KBM-7 (cell line): ENCODE measurements around the gene IGF2BP2.

ENCODE experiments used
- DNase-seq: peaks from one replicate; pipeline ENCODE4 v3.0.0-alpha.2; 2015
- in situ Hi-C: fragments of 300-500 bp; cut with MboI; formaldehyde crosslinking; loops from 2 replicates; pipeline ENCODE4 v1.14.3; 2020; ENCODE audit warnings: low sequenced_read_pairs, low pct_unique_long_range_greater_than_20kb, mixed read lengths

Gene IGF2BP2

GRCh38 chr3:185631508-185632206 lies 193.2 kb downstream of the IGF2BP2 start:
- in situ Hi-C loops, result no loop called here

GRCh38 chr3:185631108-185631507 lies 193.7 kb downstream of the IGF2BP2 start:
- no peak for DNase-seq
- in situ Hi-C loops, result no loop called here

More at GRCh38 chr3:185631508-185632206, 193.2 kb downstream of the IGF2BP2 start:
- no peak for DNase-seq

- in situ Hi-C loops, result no loop called here
- DNase-seq, result no peak
These were observed 194.6 kb downstream of the IGF2BP2 start for GRCh38 chr3:185630182-185630622.

GRCh38 chr3:185629554-185630181 lies 195.2 kb downstream of the IGF2BP2 start:
- no peak for DNase-seq
- in situ Hi-C loops, result no loop called here

GRCh38 chr3:185625784-185626183 lies 199.1 kb downstream of the IGF2BP2 start:
- in situ Hi-C loops, result no loop called here
- DNase-seq, result no peak

GRCh38 chr3:185623939-185624665 lies 200.7 kb downstream of the IGF2BP2 start:
- no peak for DNase-seq
- in situ Hi-C loops, result no loop called here

GRCh38 chr3:185613016-185613415 lies 211.8 kb downstream of the IGF2BP2 start:
- in situ Hi-C loops, result no loop called here
- DNase-seq, result no peak

GRCh38 chr3:185606196-185606595 lies 218.6 kb downstream of the IGF2BP2 start:
- in situ Hi-C loops, result no loop called here
- no peak for DNase-seq

GRCh38 chr3:185605566-185605965 lies 219.3 kb downstream of the IGF2BP2 start:
- no peak for DNase-seq
- in situ Hi-C loops, result no loop called here

GRCh38 chr3:185595526-185595925 lies 229.3 kb downstream of the IGF2BP2 start:
- peak; percentile 31 for DNase-seq
- in situ Hi-C loops, result no loop called here

- in situ Hi-C loops, result no loop called here
- no peak for DNase-seq
These were observed 230.8 kb downstream of the IGF2BP2 start for GRCh38 chr3:185594073-185594472.
